WI38 (cell line): ENCODE measurements around the gene GJC1.
A peak's percentile ranks its signal among the peaks of the same experiment; 100 is the strongest.

Experiments
- H3K4me3 ChIP-seq: 2 replicates; pipeline ENCODE4 v1.5.1; 2011; ENCODE audit warnings: low read depth, mild to moderate bottlenecking, control low read depth, low read length
- TF ChIP-seq, protein P1 (sequence below): IDR thresholded peaks from 2 replicates; pipeline ENCODE4 v1.5.1; 2012; ENCODE audit warnings: low read depth, mild to moderate bottlenecking, control low read depth, low read length

GJC1 gene

GRCh38 chr17:44775136-44775837, 54.8 kb downstream of the GJC1 start:
- TF ChIP-seq, protein P1, sequence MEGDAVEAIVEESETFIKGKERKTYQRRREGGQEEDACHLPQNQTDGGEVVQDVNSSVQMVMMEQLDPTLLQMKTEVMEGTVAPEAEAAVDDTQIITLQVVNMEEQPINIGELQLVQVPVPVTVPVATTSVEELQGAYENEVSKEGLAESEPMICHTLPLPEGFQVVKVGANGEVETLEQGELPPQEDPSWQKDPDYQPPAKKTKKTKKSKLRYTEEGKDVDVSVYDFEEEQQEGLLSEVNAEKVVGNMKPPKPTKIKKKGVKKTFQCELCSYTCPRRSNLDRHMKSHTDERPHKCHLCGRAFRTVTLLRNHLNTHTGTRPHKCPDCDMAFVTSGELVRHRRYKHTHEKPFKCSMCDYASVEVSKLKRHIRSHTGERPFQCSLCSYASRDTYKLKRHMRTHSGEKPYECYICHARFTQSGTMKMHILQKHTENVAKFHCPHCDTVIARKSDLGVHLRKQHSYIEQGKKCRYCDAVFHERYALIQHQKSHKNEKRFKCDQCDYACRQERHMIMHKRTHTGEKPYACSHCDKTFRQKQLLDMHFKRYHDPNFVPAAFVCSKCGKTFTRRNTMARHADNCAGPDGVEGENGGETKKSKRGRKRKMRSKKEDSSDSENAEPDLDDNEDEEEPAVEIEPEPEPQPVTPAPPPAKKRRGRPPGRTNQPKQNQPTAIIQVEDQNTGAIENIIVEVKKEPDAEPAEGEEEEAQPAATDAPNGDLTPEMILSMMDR = no peak
- H3K4me3 ChIP-seq = peak overlapping the region; percentile 68

DNA sequence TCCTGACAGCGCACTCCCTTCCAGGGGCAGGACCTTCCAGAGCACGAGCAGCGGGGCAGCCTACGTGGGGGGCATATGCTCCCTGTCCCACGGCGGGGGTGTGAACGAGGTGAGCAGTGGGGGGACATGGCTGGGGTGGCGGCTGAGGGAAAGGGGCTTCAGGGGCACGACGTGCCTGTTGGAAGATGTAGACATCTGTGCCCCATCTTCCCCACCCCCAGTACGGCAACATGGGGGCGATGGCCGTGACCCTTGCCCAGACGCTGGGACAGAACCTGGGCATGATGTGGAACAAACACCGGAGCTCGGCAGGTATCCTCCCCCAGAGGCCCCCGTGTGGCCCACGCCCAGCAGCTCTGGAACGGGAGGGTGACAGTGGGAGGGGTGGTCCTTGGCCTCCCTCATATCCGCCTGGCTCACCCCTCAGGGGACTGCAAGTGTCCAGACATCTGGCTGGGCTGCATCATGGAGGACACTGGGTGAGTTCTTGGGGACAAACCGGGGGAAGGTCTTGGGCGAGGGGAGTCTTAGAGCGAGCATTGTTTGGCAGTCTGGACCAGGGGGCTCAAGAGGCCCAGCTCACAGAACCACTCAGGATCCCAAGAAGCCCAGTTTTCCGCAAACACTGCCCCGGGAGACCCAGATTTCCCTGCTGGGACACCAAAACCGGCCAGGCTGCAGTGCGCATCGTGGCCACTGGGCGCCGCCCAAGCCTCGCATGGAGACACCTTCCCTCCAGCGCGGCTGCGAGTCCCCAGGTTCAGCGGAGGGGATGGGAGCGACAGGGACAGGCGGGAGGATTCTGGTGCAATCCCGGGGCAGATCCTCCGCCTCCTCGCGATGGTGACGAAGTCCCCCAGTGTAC, 55.6 kb downstream of the GJC1 start:
- peak overlapping the region; percentile 68 for H3K4me3 ChIP-seq
- TF ChIP-seq, protein P1 = peak; percentile 100

DNA sequence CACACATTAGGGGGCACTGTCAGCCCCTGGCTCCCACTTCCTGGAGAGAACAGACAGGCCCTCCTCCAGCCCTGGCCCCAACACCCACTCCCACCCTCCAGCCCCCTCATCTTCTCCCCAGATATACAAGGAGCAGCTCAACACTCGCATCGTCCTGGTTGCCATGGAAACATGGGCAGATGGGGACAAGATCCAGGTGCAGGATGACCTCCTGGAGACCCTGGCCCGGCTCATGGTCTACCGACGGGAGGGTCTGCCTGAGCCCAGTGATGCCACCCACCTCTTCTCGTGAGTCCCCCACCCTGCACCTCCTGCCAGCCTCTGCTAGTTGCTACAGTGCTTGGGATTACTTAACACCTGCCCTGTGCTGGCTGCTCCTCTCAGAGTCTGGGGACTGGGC, 56.9 kb downstream of the GJC1 start:
- H3K4me3 ChIP-seq = no peak overlapping the region
- TF ChIP-seq, protein P1 = no peak

GRCh38 chr17:44772308-44773045, 57.6 kb downstream of the GJC1 start:
- TF ChIP-seq, protein P1 = no peak
- H3K4me3 ChIP-seq = no peak overlapping the region

- TF ChIP-seq, protein P1 = no peak
- H3K4me3 ChIP-seq = no peak overlapping the region
Measured at GRCh38 chr17:44770166-44770925, 59.7 kb downstream of the GJC1 start.

GRCh38 chr17:44769647-44770084, 60.4 kb downstream of the GJC1 start:
- TF ChIP-seq, protein P1 = no peak
- no peak overlapping the region for H3K4me3 ChIP-seq
